ENCODE results near the gene HS3ST5.
A peak's percentile ranks its signal among the peaks of the same experiment; 100 is the strongest.
"Not testable (repeated sequence)": the region's sequence is repeated elsewhere in the genome, so short reads cannot be mapped to it uniquely, and the experiment has no call there.

Gene HS3ST5

GRCh38 chr6:114218437-114219340 is 124.1 kb downstream of the HS3ST5 start:
- Histone ChIP-seq H3K4me3 (peak overlapping the region; percentile 47), H3K27ac (peak overlapping the region; percentile 48; the same call in 1 of the 2 replicates), H3K9ac (ENCODE audit: insufficient read length) (no peak overlapping the region), H3K9me3 (ENCODE audit: low read depth, low read length) (no peaks in the 10 kb centered on the region), H3K36me3 (ENCODE audit: insufficient read depth, low read length) (no peaks in the 10 kb centered on the region)
- TF ChIP-seq EZH2 (IDR thresholded peaks at IDR 0.05) (no peak), POLR2AphosphoS5 (IDR thresholded peaks at IDR 0.05; ENCODE audit: borderline replicate concordance, low read depth, low read length) (no peak), FOXP2 (optimal IDR thresholded peaks at IDR 0.05; ENCODE audit: control extremely low read depth, extremely low read length, insufficient read depth) (no peak)
- DNase-seq (ENCODE audit: low read depth, low spot score): peak; percentile 57

- not testable (repeated sequence) for H3K36me3 ChIP-seq (ENCODE audit: insufficient read depth, low read length); H3K4me3 ChIP-seq; H3K9ac ChIP-seq (ENCODE audit: insufficient read length); H3K27ac ChIP-seq; H3K9me3 ChIP-seq (ENCODE audit: low read depth, low read length); DNase-seq (ENCODE audit: low read depth, low spot score)
These were observed 124.8 kb downstream of the HS3ST5 start for GRCh38 chr6:114217996-114218395.

GRCh38 chr6:114216789-114217467 is 125.9 kb downstream of the HS3ST5 start:
- no peak for TF ChIP-seq EZH2 (IDR thresholded peaks at IDR 0.05)
- TF ChIP-seq POLR2AphosphoS5 (IDR thresholded peaks at IDR 0.05; ENCODE audit: borderline replicate concordance, low read depth, low read length): no peak
- H3K9me3 ChIP-seq (ENCODE audit: low read depth, low read length): no peaks in the 10 kb centered on the region
- H3K27ac ChIP-seq: no peak overlapping the region

GRCh38 chr6:114210467-114210866 is 132.4 kb downstream of the HS3ST5 start:
- Histone ChIP-seq H3K27ac (no peak overlapping the region), H3K4me3 (no peak overlapping the region), H3K9ac (ENCODE audit: insufficient read length) (no peak overlapping the region), H3K36me3 (ENCODE audit: insufficient read depth, low read length) (no peaks in the 10 kb centered on the region), H3K9me3 (ENCODE audit: low read depth, low read length) (no peaks in the 10 kb centered on the region)
- TF ChIP-seq FOXP2 (optimal IDR thresholded peaks at IDR 0.05; ENCODE audit: control extremely low read depth, extremely low read length, insufficient read depth) (no peak), POLR2AphosphoS5 (IDR thresholded peaks at IDR 0.05; ENCODE audit: borderline replicate concordance, low read depth, low read length) (no peak), EZH2 (IDR thresholded peaks at IDR 0.05) (no peak)
- no peak for DNase-seq (ENCODE audit: low read depth, low spot score)

More at GRCh38 chr6:114216789-114217467, 125.9 kb downstream of the HS3ST5 start:
- no peaks in the 10 kb centered on the region for H3K36me3 ChIP-seq (ENCODE audit: insufficient read depth, low read length)
- H3K4me3 ChIP-seq: no peak overlapping the region
- DNase-seq (ENCODE audit: low read depth, low spot score): no peak
- no peak overlapping the region for H3K9ac ChIP-seq (ENCODE audit: insufficient read length)

GRCh38 chr6:114203460-114203859 is 139.4 kb downstream of the HS3ST5 start:
- H3K9ac ChIP-seq (ENCODE audit: insufficient read length): no peak overlapping the region
- H3K9me3 ChIP-seq (ENCODE audit: low read depth, low read length): no peaks in the 10 kb centered on the region
- no peak overlapping the region for H3K27ac ChIP-seq
- H3K4me3 ChIP-seq: no peak overlapping the region
- H3K36me3 ChIP-seq (ENCODE audit: insufficient read depth, low read length): no peaks in the 10 kb centered on the region
- no peak for DNase-seq (ENCODE audit: low read depth, low spot score)
- TF ChIP-seq FOXP2 (optimal IDR thresholded peaks at IDR 0.05; ENCODE audit: control extremely low read depth, extremely low read length, insufficient read depth) (no peak), EZH2 (IDR thresholded peaks at IDR 0.05) (no peak), POLR2AphosphoS5 (IDR thresholded peaks at IDR 0.05; ENCODE audit: borderline replicate concordance, low read depth, low read length) (no peak)

- H3K27ac ChIP-seq: no peak overlapping the region
- no peaks in the 10 kb centered on the region for H3K9me3 ChIP-seq (ENCODE audit: low read depth, low read length)
- H3K4me3 ChIP-seq: no peak overlapping the region
- DNase-seq (ENCODE audit: low read depth, low spot score): no peak
- no peak overlapping the region for H3K9ac ChIP-seq (ENCODE audit: insufficient read length)
- no peaks in the 10 kb centered on the region for H3K36me3 ChIP-seq (ENCODE audit: insufficient read depth, low read length)
- TF ChIP-seq POLR2AphosphoS5 (IDR thresholded peaks at IDR 0.05; ENCODE audit: borderline replicate concordance, low read depth, low read length): no peak
- no peak for TF ChIP-seq FOXP2 (optimal IDR thresholded peaks at IDR 0.05; ENCODE audit: control extremely low read depth, extremely low read length, insufficient read depth)
- no peak for TF ChIP-seq EZH2 (IDR thresholded peaks at IDR 0.05)
These were observed 140.4 kb downstream of the HS3ST5 start for GRCh38 chr6:114202389-114202788.

- Histone ChIP-seq H3K27ac (no peak overlapping the region), H3K4me3 (no peak overlapping the region), H3K36me3 (ENCODE audit: insufficient read depth, low read length) (no peaks in the 10 kb centered on the region), H3K9me3 (ENCODE audit: low read depth, low read length) (no peaks in the 10 kb centered on the region), H3K9ac (ENCODE audit: insufficient read length) (no peak overlapping the region)
- no peak for DNase-seq (ENCODE audit: low read depth, low spot score)
- TF ChIP-seq EZH2 (IDR thresholded peaks at IDR 0.05) (no peak), POLR2AphosphoS5 (IDR thresholded peaks at IDR 0.05; ENCODE audit: borderline replicate concordance, low read depth, low read length) (no peak), FOXP2 (optimal IDR thresholded peaks at IDR 0.05; ENCODE audit: control extremely low read depth, extremely low read length, insufficient read depth) (no peak)
These were observed 141.9 kb downstream of the HS3ST5 start for GRCh38 chr6:114200891-114201290.

- H3K27ac ChIP-seq: no peak overlapping the region
- TF ChIP-seq EZH2 (IDR thresholded peaks at IDR 0.05) (no peak), POLR2AphosphoS5 (IDR thresholded peaks at IDR 0.05; ENCODE audit: borderline replicate concordance, low read depth, low read length) (no peak), FOXP2 (optimal IDR thresholded peaks at IDR 0.05; ENCODE audit: control extremely low read depth, extremely low read length, insufficient read depth) (no peak)
- no peak overlapping the region for H3K4me3 ChIP-seq
These were observed 147.0 kb downstream of the HS3ST5 start for GRCh38 chr6:114195631-114196403.

More at GRCh38 chr6:114195631-114196403, 147.0 kb downstream of the HS3ST5 start:
- Histone ChIP-seq H3K9me3 (ENCODE audit: low read depth, low read length) (no peaks in the 10 kb centered on the region), H3K9ac (ENCODE audit: insufficient read length) (no peak overlapping the region), H3K36me3 (ENCODE audit: insufficient read depth, low read length) (no peaks in the 10 kb centered on the region)
- DNase-seq (ENCODE audit: low read depth, low spot score): no peak
